Loucy (cell line): ENCODE measurements around the gene IREB2.

Experiments
- EZH2phosphoT487 ChIP-seq: fragments of 200-600 bp; IDR thresholded peaks from 2 replicates; pipeline ENCODE4 v1.6.1; 2018; ENCODE audit warnings: antibody characterized with exemption, mild to moderate bottlenecking, moderate library complexity, borderline replicate concordance
- TF ChIP-seq, protein P1 (sequence below): fragments of 200-600 bp; sonication (generic); conservative IDR thresholded peaks from 2 replicates; pipeline ENCODE4 v1.5.1; 2014; ENCODE audit warnings: mild to moderate bottlenecking, antibody characterized with exemption, low read length

DNA sequence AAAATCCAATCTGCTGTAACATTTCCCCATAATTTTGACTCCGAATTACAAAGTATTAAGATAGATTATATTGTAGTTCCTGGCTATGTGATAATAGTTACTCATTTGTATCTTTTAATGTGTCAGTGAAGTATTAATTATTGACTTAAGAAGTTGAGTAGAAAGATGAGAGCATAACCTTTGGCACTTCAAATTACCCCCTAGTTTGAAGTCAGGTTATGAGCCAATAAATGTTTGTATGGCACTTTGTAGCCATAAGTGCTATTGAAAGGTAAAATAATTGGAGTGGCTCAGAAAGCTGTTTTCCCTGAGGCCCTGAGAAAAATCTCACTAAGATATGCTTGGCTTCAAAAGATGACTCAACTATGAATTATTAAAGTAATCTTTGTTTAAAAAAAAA, 31.0 kb downstream of the IREB2 start:
- TF ChIP-seq, protein P1, sequence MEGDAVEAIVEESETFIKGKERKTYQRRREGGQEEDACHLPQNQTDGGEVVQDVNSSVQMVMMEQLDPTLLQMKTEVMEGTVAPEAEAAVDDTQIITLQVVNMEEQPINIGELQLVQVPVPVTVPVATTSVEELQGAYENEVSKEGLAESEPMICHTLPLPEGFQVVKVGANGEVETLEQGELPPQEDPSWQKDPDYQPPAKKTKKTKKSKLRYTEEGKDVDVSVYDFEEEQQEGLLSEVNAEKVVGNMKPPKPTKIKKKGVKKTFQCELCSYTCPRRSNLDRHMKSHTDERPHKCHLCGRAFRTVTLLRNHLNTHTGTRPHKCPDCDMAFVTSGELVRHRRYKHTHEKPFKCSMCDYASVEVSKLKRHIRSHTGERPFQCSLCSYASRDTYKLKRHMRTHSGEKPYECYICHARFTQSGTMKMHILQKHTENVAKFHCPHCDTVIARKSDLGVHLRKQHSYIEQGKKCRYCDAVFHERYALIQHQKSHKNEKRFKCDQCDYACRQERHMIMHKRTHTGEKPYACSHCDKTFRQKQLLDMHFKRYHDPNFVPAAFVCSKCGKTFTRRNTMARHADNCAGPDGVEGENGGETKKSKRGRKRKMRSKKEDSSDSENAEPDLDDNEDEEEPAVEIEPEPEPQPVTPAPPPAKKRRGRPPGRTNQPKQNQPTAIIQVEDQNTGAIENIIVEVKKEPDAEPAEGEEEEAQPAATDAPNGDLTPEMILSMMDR = no peak
- TF ChIP-seq EZH2phosphoT487 = no peak
